Smooth muscle cell (in vitro differentiated cells): ENCODE results near the gene ASPG. TPM values are rescaled to one million over a fixed set of nuclear protein-coding genes. Genes with fewer than 3 reads are reported as not detected.

ENCODE experiments used
- DNase-seq: peaks from one replicate; lab custom pipeline; 2025; ENCODE audit not compliant: unreplicated experiment; lab: John Stamatoyannopoulos, UW
- H2AFZ ChIP-seq: fragments of 200-600 bp; sonication (generic); 2 replicates; pipeline ENCODE4 v1.6.0; 2016; ENCODE audit warnings: antibody characterized with exemption, low read depth, mild to moderate bottlenecking
- H3F3A ChIP-seq: fragments of 200-600 bp; sonication (generic); 2 replicates; pipeline ENCODE4 v1.6.0; 2017; ENCODE audit warnings: antibody characterized with exemption, low read depth
- H3K27ac ChIP-seq: fragments of 200-600 bp; sonication (generic); 2 replicates; pipeline ENCODE4 v1.5.1; 2016; ENCODE audit warnings: low read depth, mild to moderate bottlenecking
- H3K27me3 ChIP-seq: fragments of 200-600 bp; sonication (generic); 2 replicates; pipeline ENCODE4 v1.6.1; 2016; ENCODE audit warnings: low read depth, mild to moderate bottlenecking
- H3K36me3 ChIP-seq: fragments of 200-600 bp; sonication (generic); 2 replicates; pipeline ENCODE4 v1.5.1; 2016; ENCODE audit warnings: low read depth
- H3K4me1 ChIP-seq: fragments of 200-600 bp; sonication (generic); 2 replicates; pipeline ENCODE4 v1.5.1; 2016; ENCODE audit warnings: low read depth
- H3K4me2 ChIP-seq: fragments of 200-600 bp; sonication (generic); 2 replicates; pipeline ENCODE4 v1.6.0; 2016; ENCODE audit warnings: mild to moderate bottlenecking
- H3K4me3 ChIP-seq: fragments of 200-600 bp; sonication (generic); 2 replicates; pipeline ENCODE4 v1.5.1; 2016; ENCODE audit warnings: mild to moderate bottlenecking
- H3K79me2 ChIP-seq: fragments of 200-600 bp; sonication (generic); 2 replicates; pipeline ENCODE4 v1.6.0; 2016; ENCODE audit warnings: low read depth, mild to moderate bottlenecking
- H3K9ac ChIP-seq: fragments of 200-600 bp; sonication (generic); 2 replicates; pipeline ENCODE4 v1.6.0; 2016; ENCODE audit warnings: low read depth
- H3K9me3 ChIP-seq: fragments of 200-600 bp; sonication (generic); replicated peaks from 2 replicates; pipeline ENCODE4 v1.5.1; 2016; ENCODE audit warnings: low read depth
- H4K20me1 ChIP-seq: fragments of 200-600 bp; sonication (generic); 2 replicates; pipeline ENCODE4 v1.6.0; 2016; ENCODE audit warnings: low read depth
- WGBS: methylation state at CpG from one replicate; pipeline ENCODE4 v1.1.7; 2016; ENCODE audit warnings: low lambda C conversion rate; 5-methylcytosine and 5-hydroxymethylcytosine counted together
- polyA plus RNA-seq: library from polyadenylated mRNA; unstranded; fragments of >200 nt; fragmentation: Nextera tagmentation; extraction: Ambion mirVana; gene quantifications from 2 replicates; pipeline ENCODE4 v1.2.1, GENCODE V29; 2016
- total RNA-seq: library from RNA; depleted of rRNA; stranded (reverse); fragments of >200 nt; gene quantifications from 2 replicates; pipeline ENCODE4 v1.2.3, GENCODE V29; 2014
- TF ChIP-seq, protein P1 (sequence below): fragments of 200-600 bp; sonication (generic); IDR thresholded peaks from 2 replicates; pipeline ENCODE4 v1.5.1; 2017; ENCODE audit warnings: borderline replicate concordance, mild to moderate bottlenecking, antibody characterized with exemption; ENCODE audit not compliant: insufficient read depth, poor library complexity, severe bottlenecking

ASPG gene
- total and polyA plus RNA-seq, 2 experiments from 2014 or later: 0.18 to 1.2 TPM

DNA sequence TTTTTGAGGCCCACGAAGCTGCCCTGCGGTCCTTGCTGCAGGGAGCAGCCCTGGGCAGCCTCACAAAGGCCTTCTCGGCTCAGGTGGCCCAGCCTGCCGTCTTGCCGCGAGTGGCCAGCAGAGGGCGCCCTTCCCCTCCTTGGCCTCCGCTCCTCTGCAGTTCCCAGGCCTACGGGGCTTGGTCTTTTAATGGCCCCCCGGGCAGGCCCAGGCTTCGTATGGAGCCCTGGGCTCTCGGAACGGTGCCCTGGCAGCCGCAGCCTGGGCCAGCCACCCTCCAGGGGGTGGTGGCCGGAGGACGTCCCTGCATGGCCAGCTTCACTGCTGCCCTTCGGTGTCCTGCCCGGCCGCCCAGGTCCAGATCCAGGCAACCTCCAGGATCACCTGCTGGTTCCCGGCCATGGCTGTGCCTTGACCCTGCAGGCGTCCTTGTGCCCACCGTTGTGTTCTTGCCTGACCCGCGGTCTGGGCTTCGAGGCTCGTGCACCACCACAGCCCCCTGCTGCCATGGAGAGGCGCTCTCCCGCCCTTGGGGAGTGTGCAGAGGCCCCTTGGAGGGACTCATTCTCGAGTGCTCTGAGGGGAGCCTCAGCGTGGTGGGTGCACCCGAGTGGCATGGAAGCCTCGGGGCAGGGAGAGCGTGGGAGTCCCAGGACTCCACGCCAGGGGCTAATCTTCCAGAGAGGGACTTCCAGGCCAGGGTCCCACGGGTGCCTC lies 9.4 kb downstream of the ASPG start:
- Histone ChIP-seq H3K9ac (no peak overlapping the region), H3K79me2 (no peaks in the 10 kb centered on the region), H2AFZ (no peak overlapping the region), H3K27ac (no peak overlapping the region), H3K4me1 (no peaks in the 10 kb centered on the region), H3K27me3 (no peaks in the 10 kb centered on the region), H3F3A (no peaks in the 10 kb centered on the region), H4K20me1 (no peaks in the 10 kb centered on the region), H3K4me2 (no peak overlapping the region), H3K36me3 (no peaks in the 10 kb centered on the region), H3K4me3 (no peak overlapping the region), H3K9me3 (no peaks in the 10 kb centered on the region)
- 60% methylated on average over 34 of the region's 35 CpGs for WGBS
- DNase-seq: peak; percentile 36
- TF ChIP-seq, protein P1, sequence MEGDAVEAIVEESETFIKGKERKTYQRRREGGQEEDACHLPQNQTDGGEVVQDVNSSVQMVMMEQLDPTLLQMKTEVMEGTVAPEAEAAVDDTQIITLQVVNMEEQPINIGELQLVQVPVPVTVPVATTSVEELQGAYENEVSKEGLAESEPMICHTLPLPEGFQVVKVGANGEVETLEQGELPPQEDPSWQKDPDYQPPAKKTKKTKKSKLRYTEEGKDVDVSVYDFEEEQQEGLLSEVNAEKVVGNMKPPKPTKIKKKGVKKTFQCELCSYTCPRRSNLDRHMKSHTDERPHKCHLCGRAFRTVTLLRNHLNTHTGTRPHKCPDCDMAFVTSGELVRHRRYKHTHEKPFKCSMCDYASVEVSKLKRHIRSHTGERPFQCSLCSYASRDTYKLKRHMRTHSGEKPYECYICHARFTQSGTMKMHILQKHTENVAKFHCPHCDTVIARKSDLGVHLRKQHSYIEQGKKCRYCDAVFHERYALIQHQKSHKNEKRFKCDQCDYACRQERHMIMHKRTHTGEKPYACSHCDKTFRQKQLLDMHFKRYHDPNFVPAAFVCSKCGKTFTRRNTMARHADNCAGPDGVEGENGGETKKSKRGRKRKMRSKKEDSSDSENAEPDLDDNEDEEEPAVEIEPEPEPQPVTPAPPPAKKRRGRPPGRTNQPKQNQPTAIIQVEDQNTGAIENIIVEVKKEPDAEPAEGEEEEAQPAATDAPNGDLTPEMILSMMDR: peak; percentile 89

DNA sequence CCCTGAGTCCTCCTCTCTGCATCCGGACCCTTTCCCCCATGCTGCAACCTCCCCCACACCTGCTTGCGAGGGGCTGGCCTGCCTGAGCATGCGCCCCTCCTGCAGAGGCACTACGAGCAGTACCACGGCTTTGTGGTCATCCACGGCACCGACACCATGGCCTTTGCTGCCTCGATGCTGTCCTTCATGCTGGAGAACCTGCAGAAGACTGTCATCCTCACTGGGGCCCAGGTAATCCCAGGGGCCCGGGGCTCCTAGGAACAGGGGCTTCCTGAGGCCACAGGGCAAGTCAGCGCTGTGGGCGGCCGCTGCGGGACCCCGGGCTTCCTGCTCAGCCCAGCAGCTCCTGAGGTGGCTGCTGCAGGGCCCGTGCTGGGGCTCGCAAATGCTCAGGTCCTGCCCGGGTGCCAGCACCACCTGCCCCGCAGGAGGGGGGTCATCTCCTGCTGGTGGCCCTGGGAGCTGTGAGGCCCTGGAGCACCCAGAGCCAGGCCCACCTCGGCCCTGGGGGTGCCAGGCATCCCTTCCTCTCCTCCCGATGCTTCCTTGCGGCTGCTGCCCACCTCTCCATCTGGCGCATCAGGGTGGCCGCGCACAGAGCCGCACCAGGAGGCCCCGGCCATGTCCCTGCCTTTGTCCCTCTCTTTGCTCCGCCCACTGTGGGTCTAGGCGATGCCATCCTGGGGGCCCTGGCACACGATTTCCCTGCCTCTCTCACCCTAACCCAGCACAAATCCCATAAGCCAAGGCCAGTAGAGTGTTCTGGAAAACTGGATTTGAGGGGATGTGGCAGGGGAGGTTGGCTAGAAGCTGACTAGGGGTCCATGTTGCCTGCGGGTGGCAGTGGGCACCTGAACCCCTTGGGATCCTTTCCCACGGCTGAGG lies 10.2 kb downstream of the ASPG start:
- Histone ChIP-seq H3K4me1 (no peaks in the 10 kb centered on the region), H3K27me3 (no peaks in the 10 kb centered on the region), H3K4me2 (no peak overlapping the region), H3K79me2 (no peaks in the 10 kb centered on the region), H2AFZ (no peak overlapping the region), H3K36me3 (no peaks in the 10 kb centered on the region), H3K9ac (no peak overlapping the region), H3F3A (no peaks in the 10 kb centered on the region), H3K9me3 (no peaks in the 10 kb centered on the region), H3K27ac (no peak overlapping the region), H4K20me1 (no peaks in the 10 kb centered on the region), H3K4me3 (no peak overlapping the region)
- TF ChIP-seq, protein P1: no peak
- DNase-seq: no peak
- 93% methylated on average over 31 of the region's 31 CpGs for WGBS

DNA sequence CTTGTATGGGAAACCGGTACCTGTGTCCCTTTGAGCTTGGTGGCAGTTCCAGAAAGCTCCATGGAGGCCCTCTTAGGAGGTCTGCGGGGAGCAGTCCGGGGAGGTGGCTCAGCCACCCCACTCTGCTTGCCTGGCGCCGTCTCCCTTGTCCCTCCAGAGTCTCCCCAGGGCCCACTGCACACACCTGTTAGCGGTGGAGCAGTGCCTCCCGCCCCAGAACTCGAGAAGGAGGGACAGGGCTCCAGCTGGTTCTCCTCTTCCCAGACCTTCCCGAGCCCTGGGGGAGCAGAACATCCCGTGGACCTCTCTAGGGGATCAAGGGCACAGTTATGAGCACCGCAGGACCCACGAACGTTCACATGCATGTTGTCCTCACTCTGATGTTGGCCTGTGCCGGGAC lies 10.8 kb downstream of the ASPG start:
- H2AFZ ChIP-seq: no peak overlapping the region
- no peaks in the 10 kb centered on the region for H3F3A ChIP-seq
- no peaks in the 10 kb centered on the region for H3K9me3 ChIP-seq
- WGBS: 95% methylated on average over 14 of the region's 14 CpGs
- H3K27me3 ChIP-seq: no peaks in the 10 kb centered on the region
- no peak overlapping the region for H3K27ac ChIP-seq
- H3K36me3 ChIP-seq: no peaks in the 10 kb centered on the region
- TF ChIP-seq, protein P1: no peak
- no peaks in the 10 kb centered on the region for H3K79me2 ChIP-seq
- H4K20me1 ChIP-seq: no peaks in the 10 kb centered on the region
- H3K9ac ChIP-seq: no peak overlapping the region
- no peak overlapping the region for H3K4me2 ChIP-seq
- H3K4me1 ChIP-seq: no peaks in the 10 kb centered on the region
- no peak overlapping the region for H3K4me3 ChIP-seq
- no peak for DNase-seq
